ENCODE data around the gene GALNT9. TPM values are rescaled to one million over a fixed set of nuclear protein-coding genes. Genes with fewer than 3 reads are reported as not detected.
A peak's percentile ranks its signal among the peaks of the same experiment; 100 is the strongest.

Gene GALNT9
- polyA plus RNA-seq, 1 of the 3 experiments (the other 2 are of a cell fraction) = not detected

- TF ChIP-seq FOXM1 (IDR thresholded peaks at IDR 0.05; ENCODE audit: low read depth) = no peak
- TF ChIP-seq RXRA (IDR thresholded peaks at IDR 0.05; ENCODE audit: borderline replicate concordance, low read depth) = no peak
- TF ChIP-seq CHD2 (IDR thresholded peaks at IDR 0.05; ENCODE audit: low read length, partially characterized antibody) = no peak
- TF ChIP-seq MXI1 (IDR thresholded peaks at IDR 0.05; ENCODE audit: low read depth, low read length) = no peak
- peak; percentile 44 for TF ChIP-seq CTCF (IDR thresholded peaks at IDR 0.05)
- CTCF ChIA-PET = interaction anchor here (1.2 kb wide), 1 partner anchor 220 kb away, joined by 5 read pairs; no protein-coding TSS in a partner anchor
- WGBS (ENCODE audit: low lambda C conversion rate) = 45% methylated on average over 7 of the region's 10 CpGs
These were observed 135.3 kb downstream of the GALNT9 start for GRCh38 chr12:132194056-132194455.

GRCh38 chr12:132191715-132192553 is 137.5 kb downstream of the GALNT9 start:
- no peaks in the 10 kb centered on the region for H3F3A ChIP-seq (replicated peaks; ENCODE audit: insufficient read depth)
- no peaks in the 10 kb centered on the region for H3K9me2 ChIP-seq
- no peaks in the 10 kb centered on the region for H3K9me3 ChIP-seq
- H3K36me3 ChIP-seq (replicated peaks in 1 of 2; ENCODE audit: control insufficient read depth in 1 of 2, insufficient read depth in 2 of 2, low read length in 1 of 2) = no peaks in the 10 kb centered on the region
- no peaks in the 10 kb centered on the region for H4K20me1 ChIP-seq (ENCODE audit: insufficient read depth)
- peak; percentile 80 for DNase-seq
- no peak overlapping the region for H3K9ac ChIP-seq
- no peak overlapping the region for H3K4me3 ChIP-seq (ENCODE audit: low read depth in 2 of 2, low read length in 1 of 2)
- peaks cover 0 to 3% of the 10 kb centered on the region in 2 experiments; a peak in 1 of 4 replicates for H3K4me1 ChIP-seq (ENCODE audit: control insufficient read depth in 1 of 2, insufficient read depth in 2 of 2, low read depth in 1 of 2, low read length in 1 of 2)
- H3K79me2 ChIP-seq (ENCODE audit: insufficient read depth) = no peaks in the 10 kb centered on the region
- H3K4me2 ChIP-seq = no peak overlapping the region
- CTCF ChIA-PET = interaction anchor here (1.1 to 1.8 kb wide), 2 partner anchors 222 to 223 kb away, joined by 3 to 7 read pairs; no protein-coding TSS in a partner anchor
- TF ChIP-seq YY1 (IDR thresholded peaks at IDR 0.05; ENCODE audit: low read depth) (no peak), CHD2 (IDR thresholded peaks at IDR 0.05; ENCODE audit: low read length, partially characterized antibody) (peak; percentile 9), NFIC (IDR thresholded peaks at IDR 0.05; ENCODE audit: borderline replicate concordance) (no peak), RCOR1 (IDR thresholded peaks at IDR 0.05; ENCODE audit: low read length) (peak; percentile 66; the same call in 1 of the 2 replicates)
- no peak overlapping the region for H3K27ac ChIP-seq (ENCODE audit: low read depth in 2 of 2, low read length in 1 of 2)
- H3K27me3 ChIP-seq (ENCODE audit: insufficient read depth) = peaks cover 100% of the 10 kb centered on the region
- no peak overlapping the region for H2AFZ ChIP-seq (ENCODE audit: low read depth)
- POLR2A ChIA-PET = no interaction called here
- 6% methylated on average over 27 of the region's 31 CpGs for WGBS (ENCODE audit: low lambda C conversion rate)

More at GRCh38 chr12:132194056-132194455, 135.3 kb downstream of the GALNT9 start:
- DNase-seq = no peak
- H3K79me2 ChIP-seq (ENCODE audit: insufficient read depth) = no peaks in the 10 kb centered on the region
- H3K36me3 ChIP-seq (replicated peaks in 1 of 2; ENCODE audit: control insufficient read depth in 1 of 2, insufficient read depth in 2 of 2, low read length in 1 of 2) = no peaks in the 10 kb centered on the region
- H3K9me3 ChIP-seq = no peaks in the 10 kb centered on the region
- H3F3A ChIP-seq (replicated peaks; ENCODE audit: insufficient read depth) = no peaks in the 10 kb centered on the region
- no peaks in the 10 kb centered on the region for H3K9me2 ChIP-seq
- POLR2A ChIA-PET = no interaction called here
- H3K4me2 ChIP-seq = no peak overlapping the region
- peaks cover 99% of the 10 kb centered on the region for H3K27me3 ChIP-seq (ENCODE audit: insufficient read depth)
- no peak overlapping the region for H3K9ac ChIP-seq
- peaks cover 0 to 3% of the 10 kb centered on the region in 2 experiments; a peak in 1 of 4 replicates for H3K4me1 ChIP-seq (ENCODE audit: control insufficient read depth in 1 of 2, insufficient read depth in 2 of 2, low read depth in 1 of 2, low read length in 1 of 2)
- no peak overlapping the region; a peak in 2 of 4 replicates for H3K4me3 ChIP-seq (ENCODE audit: low read depth in 2 of 2, low read length in 1 of 2)
- no peaks in the 10 kb centered on the region for H4K20me1 ChIP-seq (ENCODE audit: insufficient read depth)
- H3K27ac ChIP-seq (ENCODE audit: low read depth in 2 of 2, low read length in 1 of 2) = no peak overlapping the region
- no peak overlapping the region for H2AFZ ChIP-seq (ENCODE audit: low read depth)

Data from SK-N-SH (cell line).